IPS DF 4.7 (cell line): ENCODE data around the gene FOXO6.

ENCODE experiments used
- DNase-seq: peaks from one replicate; pipeline ENCODE4 v3.0.0-alpha.2; 2013; ENCODE audit warnings: low spot score; ENCODE audit errors: extremely low read depth

Gene FOXO6

GRCh38 chr1:41350055-41350378 lies 11.2 kb upstream of the FOXO6 start:
- no peak for DNase-seq

DNA sequence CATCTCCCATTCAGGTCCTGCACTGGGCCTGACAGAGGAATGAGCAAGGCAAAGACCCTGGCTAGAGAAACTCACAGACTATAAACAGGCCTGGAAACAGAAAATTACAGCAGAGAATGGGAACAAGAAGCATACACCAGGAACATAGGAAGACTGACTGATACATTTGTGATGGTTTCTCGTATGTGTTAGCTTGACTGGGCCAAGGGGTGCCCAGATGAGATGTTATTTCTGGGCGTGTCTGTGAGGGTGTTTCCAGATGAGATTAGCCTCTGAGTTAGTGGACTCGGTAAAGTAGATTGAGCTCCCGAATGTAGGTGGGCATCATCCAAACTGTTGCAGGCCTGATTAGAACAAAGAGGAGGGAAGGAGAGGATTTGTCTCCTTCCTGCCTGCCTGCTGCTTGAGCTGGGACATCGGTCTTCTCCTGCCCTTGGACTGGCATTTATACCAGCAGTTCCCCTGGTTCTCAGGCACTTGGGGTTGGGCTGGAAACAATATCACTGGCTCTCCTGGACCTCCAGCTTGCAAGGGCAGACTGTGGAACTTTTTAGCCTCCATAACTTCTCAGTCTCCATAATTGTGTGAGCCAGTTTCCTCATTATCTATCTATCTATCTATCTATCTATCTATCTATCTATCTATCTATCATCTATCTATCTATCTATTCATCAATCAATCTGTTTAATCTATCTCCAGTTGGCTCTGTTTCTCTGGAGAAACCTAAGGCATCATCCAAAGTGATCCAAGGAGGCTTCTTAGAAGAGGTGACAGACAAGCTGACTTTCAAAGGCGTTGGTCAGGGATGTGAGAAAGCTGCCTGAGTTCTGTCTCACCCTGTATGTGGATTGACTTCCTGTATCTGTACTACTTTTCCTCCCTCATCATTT lies 9.7 kb upstream of the FOXO6 start:
- no peak for DNase-seq

DNA sequence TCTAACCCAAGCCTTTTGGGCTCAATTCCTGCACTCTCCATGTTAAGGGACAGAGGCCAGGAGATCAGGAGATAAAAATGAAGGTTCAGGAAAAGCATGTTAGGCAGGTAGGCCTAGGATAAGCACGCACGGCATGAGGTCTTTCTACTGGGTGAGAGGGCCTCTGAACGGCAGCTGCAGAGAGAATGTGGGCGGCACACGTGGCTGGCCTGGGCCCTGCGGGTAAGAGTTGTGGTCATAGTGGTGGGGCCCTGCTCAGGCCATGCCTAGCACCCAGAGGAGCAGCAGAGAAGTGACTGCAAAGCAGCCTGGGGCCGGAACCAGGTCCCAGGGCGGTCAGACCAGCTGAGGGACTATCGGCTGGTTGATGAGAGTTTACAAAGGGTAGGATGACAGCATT lies 7.5 kb upstream of the FOXO6 start:
- DNase-seq, result no peak

DNA sequence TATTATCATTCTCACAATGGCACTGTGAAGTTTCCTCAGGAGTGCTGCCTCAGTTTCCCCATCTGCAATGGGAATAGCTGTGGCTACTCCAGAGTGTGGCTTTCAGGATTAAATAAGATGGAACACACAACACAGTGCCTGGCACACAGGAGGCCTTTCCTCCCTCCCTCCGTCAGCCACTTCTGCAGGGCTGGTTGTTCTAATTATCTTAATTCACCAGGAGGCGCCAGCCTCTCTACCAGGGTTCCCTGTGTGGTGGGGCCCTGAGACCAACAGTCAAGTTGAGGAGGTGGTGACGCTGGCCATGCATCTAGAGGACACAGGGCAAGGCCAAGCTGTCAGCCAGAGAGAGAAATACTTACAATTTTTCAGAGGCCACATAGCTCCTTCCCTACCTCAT lies 6.3 kb upstream of the FOXO6 start:
- no peak for DNase-seq

DNA sequence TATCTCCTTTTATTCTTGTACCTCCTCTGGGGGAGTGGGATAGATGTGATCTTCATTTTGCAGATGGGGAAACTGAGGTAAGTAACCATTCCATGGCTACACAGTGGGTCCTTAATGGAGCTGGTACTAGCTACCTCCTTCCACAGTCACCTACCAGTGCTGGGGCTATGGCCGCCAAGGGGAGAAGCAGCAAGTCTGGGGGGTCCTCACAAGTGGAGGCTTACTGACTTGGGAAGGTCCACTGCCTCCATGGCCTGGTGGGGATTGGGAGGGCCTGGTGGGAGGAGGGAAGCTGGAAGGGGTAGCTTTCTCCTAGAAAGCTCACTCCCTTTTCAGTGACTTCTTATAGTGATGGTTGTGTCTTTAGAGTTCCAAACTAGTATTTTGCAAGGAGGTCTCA lies 5.9 kb upstream of the FOXO6 start:
- DNase-seq, result no peak

- no peak for DNase-seq
Observed at GRCh38 chr1:41355761-41356160, 5.5 kb upstream of the FOXO6 start.

- DNase-seq, result no peak
Observed at GRCh38 chr1:41356752-41357151, 4.5 kb upstream of the FOXO6 start.

GRCh38 chr1:41357451-41358101 lies 3.7 kb upstream of the FOXO6 start:
- DNase-seq, result no peak

GRCh38 chr1:41358131-41359021 lies 2.9 kb upstream of the FOXO6 start:
- DNase-seq, result no peak

GRCh38 chr1:41359211-41360073 lies 1.8 kb upstream of the FOXO6 start:
- DNase-seq, result no peak

GRCh38 chr1:41360074-41360785 lies 1.0 kb upstream of the FOXO6 start:
- no peak for DNase-seq

GRCh38 chr1:41361495-41362356 lies 492 bp downstream of the FOXO6 start:
- no peak for DNase-seq

DNA sequence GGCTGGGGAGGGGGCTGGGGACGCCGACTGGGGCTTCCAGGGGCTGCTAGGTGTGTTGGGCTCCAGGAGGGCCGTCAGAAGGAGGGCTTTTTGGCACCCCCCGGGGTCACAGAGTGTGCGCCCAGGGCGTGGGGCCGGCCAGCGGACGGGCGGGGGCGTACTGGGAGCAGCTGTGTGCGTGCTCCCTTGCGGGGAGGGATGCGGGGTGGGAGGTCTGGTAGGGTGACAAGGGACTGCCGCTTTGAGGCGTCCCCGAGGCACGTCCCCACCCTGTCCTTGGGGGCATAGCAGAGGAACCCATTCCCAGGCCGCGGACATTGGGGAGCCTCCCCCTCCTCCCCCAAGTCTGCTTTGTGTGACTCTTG lies 1.1 kb downstream of the FOXO6 start:
- no peak for DNase-seq

DNA sequence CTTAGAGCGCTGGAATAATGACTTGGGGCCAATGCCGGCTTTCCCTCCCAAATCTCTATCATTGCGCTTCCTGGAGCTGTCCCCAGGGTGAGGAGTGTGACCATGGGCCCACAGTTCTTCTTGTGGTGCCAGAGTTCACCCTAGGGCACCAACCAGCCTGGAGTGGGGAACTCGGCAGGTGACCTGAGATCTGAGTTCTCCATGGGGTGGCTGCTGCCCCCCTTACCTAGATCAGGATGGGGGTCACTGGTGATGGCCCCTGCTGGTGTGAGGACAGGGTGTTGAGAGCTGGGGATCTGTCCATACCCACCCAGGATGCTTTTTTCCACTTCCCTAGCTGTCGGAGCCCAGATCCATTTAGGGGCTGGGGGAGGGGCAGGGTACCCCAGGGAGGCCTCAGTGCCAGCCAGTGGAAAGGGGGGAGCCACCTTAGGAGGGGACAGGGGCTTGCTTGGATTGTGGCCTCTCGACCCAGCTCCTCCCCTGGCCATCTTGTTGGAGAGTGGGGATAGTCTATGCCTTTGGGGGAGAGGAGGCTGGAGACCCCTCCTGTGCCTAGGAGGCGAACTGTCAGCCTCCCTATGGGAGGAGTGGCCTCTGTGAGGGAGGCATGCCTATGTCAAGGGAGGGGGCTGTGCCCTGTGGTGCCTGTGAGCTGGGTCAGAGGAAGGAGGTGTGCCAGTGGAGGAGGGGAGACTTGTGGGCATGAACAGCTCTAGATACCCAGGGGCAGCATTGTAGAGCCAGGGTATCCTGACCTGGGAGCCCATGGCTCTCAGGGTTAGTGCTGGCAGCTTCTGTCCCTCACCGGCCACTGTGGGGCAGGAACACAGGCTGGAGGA lies 1.7 kb downstream of the FOXO6 start:
- no peak for DNase-seq

DNA sequence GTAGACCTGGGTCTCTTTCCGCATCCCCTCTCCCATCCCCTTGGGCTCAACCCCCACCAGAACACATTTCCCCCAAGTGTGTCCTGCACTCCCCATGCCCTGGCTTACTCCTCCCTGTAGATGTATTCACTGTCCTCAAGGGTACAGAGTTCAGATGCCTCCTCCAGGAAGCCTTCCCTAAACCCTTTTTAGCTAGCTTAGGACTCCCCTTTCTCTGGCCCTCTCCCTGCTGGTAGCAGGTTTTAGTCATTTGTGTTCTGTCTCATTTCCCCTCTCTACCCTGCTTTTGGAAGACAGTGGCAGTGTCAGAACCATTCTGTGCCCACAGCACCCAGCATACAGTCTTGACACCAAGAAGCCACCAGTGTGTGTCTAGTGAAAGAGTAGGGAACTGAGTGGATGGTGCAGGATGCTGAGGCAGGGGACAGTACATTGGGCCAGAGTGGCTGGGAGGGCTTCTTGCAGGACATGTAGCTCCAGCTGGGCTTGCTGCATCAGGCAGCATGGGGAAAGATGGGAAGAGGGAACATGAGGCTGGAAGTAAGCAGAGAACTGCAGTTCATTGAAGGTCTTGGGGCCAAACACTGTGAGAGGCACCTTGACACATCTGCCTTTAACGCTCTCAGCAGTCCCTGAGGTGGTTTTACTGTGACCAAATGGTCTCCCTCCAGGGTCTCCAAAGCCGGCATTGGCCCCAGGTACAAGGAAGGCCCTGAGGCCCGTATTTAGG lies 2.5 kb downstream of the FOXO6 start:
- DNase-seq, result no peak

DNA sequence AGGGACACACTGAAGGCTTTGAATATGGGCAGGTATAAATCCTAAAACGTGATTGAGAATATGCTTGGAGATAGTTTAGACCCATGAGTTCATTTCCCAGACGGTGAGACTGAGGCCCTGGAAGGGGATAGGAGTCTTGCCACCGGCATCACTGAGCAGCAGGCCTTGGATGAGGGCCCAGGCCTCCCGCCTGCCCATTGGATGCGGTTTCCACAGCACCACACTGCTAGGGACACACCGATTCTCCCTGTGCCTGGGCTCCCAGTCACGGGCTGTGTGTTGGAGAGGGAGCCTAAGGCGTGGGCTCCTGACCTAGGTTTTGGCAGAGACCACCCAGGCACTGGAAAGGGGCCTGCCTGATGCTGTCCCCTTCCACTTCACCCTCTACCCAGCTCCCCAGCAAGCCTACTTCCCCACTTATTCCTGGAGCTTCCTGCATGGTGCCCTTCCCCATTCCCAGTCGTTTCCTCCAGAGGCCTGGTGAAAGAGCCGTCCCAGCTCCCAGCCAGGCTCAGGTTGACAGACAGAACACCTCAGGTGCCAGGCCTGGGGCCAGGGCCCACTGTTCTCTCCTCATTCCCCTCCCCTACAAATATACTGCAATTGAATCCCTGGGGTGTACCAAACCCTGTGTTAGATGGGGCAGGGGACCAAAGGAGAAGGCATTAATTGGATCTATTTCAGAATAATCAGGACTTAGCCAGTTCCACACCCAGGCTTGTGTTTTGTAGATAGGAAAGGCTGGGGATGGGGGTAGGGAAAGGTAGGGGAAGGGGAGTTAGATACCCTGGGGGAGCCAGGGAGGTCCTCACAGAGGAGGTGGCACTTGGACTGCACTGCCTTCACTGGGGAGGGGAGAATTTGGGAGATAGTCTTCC lies 3.4 kb downstream of the FOXO6 start:
- DNase-seq, result no peak

- no peak for DNase-seq
Observed at GRCh38 chr1:41365320-41365633, 4.0 kb downstream of the FOXO6 start.
